Thymus (tissue), 11 donors: ENCODE results near the gene CARMIL1. TPM values are rescaled to one million over a fixed set of nuclear protein-coding genes. Genes with fewer than 3 reads are reported as not detected.

Experiments
- DNase-seq, 9 donors: peaks; one replicate each; pipeline ENCODE4 v3.0.0-alpha.2; 2013; ENCODE audit warnings: low spot score in 9 of 9, low read depth in 6 of 9, missing footprints in 1 of 9
- H3K27ac ChIP-seq, 2 donors: one replicate each; pipeline ENCODE4 v1.5.1; 2013; ENCODE audit warnings: control low read depth in 1 of 2, low read depth in 1 of 2, low read length in 1 of 2, mild to moderate bottlenecking in 1 of 2, moderate library complexity in 1 of 2
- H3K27me3 ChIP-seq, 2 donors: one replicate each; pipeline ENCODE4 v1.5.1; 2013; ENCODE audit warnings: low read length in 1 of 2; ENCODE audit not compliant: control insufficient read depth in 2 of 2, insufficient read depth in 1 of 2
- H3K36me3 ChIP-seq, 2 donors: one replicate each; pipeline ENCODE4 v1.5.1; 2013; ENCODE audit warnings: low read length in 1 of 2, mild to moderate bottlenecking in 1 of 2, moderate library complexity in 1 of 2; ENCODE audit not compliant: control insufficient read depth in 2 of 2, insufficient read depth in 2 of 2
- H3K4me1 ChIP-seq, 2 donors: one replicate each; pipeline ENCODE4 v1.5.1; 2013; ENCODE audit warnings: low read length in 2 of 2; ENCODE audit not compliant: control insufficient read depth in 2 of 2, insufficient read depth in 2 of 2
- H3K4me3 ChIP-seq, 2 donors: one replicate each; pipeline ENCODE4 v1.5.1; 2013; ENCODE audit warnings: low read length in 2 of 2, control low read depth in 1 of 2, mild to moderate bottlenecking in 1 of 2
- H3K9me3 ChIP-seq, 2 donors: one replicate each; pipeline ENCODE4 v1.5.1; 2013; ENCODE audit warnings: low read length in 1 of 2, mild to moderate bottlenecking in 1 of 2; ENCODE audit not compliant: control insufficient read depth in 2 of 2, insufficient read depth in 1 of 2
- WGBS: extraction: QIAGEN DNeasy Blood & Tissue Kit; methylation state at CpG from one replicate; pipeline ENCODE4 v1.1.7; 2013; 5-methylcytosine and 5-hydroxymethylcytosine counted together
- polyA plus RNA-seq: library from polyadenylated mRNA; stranded (reverse); fragments of 200-250 nt; gene quantifications from one replicate; pipeline ENCODE4 v1.2.3, GENCODE V29; 2013
- total RNA-seq: library from RNA; stranded (reverse); fragments of 120-200 nt; gene quantifications from one replicate; pipeline ENCODE4 v1.2.4, GENCODE V29; 2013
- donor health status: healthy.

The CARMIL1 gene
- total and polyA plus RNA-seq, 2 donors, result 17.4 to 29.9 TPM

DNA sequence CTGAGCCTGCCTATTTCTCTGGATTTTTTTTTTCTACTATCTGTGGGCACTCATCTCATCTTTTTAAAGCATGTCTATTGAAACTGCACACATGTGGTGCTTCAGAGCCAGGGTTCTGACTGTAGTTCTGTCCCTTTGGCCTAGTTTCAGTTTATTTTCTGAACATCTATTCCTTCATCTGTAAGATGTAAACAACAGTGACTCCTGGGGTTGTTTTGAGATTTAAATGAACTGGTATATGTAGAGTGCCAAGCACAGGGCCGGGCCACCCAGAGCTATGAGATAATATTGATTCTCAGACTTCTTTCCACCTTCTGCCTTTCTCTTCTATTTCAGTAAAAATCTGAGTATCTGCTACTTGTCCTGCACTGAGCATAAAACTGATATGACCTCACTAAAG, 185.1 kb downstream of the CARMIL1 start:
- no peak for DNase-seq
- peaks cover 0 to 10% of the 10 kb centered on the region in 2 donors for H3K36me3 ChIP-seq
- no peak overlapping the region for H3K4me3 ChIP-seq
- H3K4me1 ChIP-seq, result no peaks in the 10 kb centered on the region
- H3K9me3 ChIP-seq, result no peaks in the 10 kb centered on the region
- no peaks in the 10 kb centered on the region for H3K27me3 ChIP-seq
- 97% methylated on average over 1 of the region's 1 CpG for WGBS
- H3K27ac ChIP-seq, result no peak overlapping the region

DNA sequence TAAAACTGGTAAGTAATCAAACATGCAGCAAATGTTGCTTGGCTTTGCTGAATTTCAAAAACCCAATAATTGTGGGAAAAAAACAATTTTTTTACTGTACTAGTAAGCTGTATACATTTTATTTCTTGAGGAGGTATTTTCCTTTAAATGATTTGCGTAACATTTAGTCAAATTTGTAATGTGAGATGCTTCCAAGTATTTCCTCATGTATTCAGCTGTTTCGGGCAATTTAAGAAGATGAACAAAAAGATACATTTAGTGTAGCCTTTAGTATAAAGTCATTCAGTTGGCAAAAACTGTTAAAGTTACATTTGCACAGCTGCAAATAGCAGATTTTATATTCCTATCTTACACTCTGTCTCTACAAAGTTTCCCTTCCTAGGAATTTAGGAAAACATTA, 186.8 kb downstream of the CARMIL1 start:
- Histone ChIP-seq H3K36me3 (peaks cover 0 to 7% of the 10 kb centered on the region in 2 donors), H3K27ac (no peak overlapping the region), H3K4me1 (no peaks in the 10 kb centered on the region), H3K9me3 (no peaks in the 10 kb centered on the region), H3K27me3 (no peaks in the 10 kb centered on the region), H3K4me3 (no peak overlapping the region)
- WGBS, result 95% methylated on average over 2 of the region's 2 CpGs
- DNase-seq, result no peak

DNA sequence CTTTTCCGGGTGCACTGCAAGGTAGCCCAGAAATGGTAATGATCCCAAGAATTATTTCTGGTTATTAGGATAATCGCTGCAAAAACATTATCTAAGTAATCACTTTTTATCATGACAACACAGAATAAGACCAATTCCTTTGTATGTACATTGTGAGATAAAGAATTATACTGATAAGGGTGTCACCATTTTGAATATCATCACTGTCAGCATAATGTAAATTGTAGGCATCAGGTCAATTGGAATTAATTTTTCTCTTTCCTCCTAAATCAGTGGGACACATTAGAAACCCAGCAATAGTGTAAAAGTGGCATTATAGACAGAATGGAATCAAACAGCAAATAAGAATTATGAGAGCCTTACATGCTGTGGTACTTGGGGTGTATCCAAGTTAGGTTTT, 189.7 kb downstream of the CARMIL1 start:
- 98% methylated on average over 2 of the region's 2 CpGs for WGBS
- H3K4me1 ChIP-seq, result no peaks in the 10 kb centered on the region

DNA sequence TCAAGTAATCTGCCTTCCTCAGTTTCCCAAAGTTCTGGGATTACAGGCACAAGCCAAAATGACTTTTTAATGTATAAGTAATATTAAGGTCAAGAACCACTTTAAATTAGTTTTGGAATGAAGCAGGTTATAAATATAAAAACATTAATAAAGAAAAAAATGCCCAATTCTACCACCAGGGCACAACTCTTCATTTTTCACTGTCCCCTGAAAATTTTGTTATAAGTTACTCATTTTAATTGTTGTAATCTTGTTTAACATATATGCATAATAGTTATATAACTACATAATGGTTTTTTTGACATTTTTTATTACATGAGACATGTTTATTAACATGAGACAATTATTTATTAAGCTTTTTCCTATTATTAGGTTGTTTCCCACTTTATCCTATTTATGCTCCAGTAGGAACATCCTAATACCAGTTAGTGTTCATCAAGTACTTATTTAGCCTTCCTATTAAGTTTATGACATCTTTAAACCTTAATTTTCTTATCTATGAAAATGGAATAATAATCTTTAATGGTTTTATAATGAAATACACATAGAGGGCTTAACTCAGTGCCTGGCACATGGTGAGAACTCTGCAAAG, 190.7 kb downstream of the CARMIL1 start:
- H3K9me3 ChIP-seq, result no peaks in the 10 kb centered on the region
- no peaks in the 10 kb centered on the region for H3K4me1 ChIP-seq
- H3K27ac ChIP-seq, result no peak overlapping the region
- no peaks in the 10 kb centered on the region for H3K27me3 ChIP-seq
- H3K36me3 ChIP-seq, result peaks cover 6 to 15% of the 10 kb centered on the region in 2 donors
- DNase-seq, result no peak
- H3K4me3 ChIP-seq, result no peak overlapping the region

More for the DNA sequence above, 189.7 kb downstream of the CARMIL1 start:
- H3K36me3 ChIP-seq, result peaks cover 6 to 15% of the 10 kb centered on the region in 2 donors
- DNase-seq, result no peak
- no peak overlapping the region for H3K27ac ChIP-seq
- no peak overlapping the region for H3K4me3 ChIP-seq
- H3K9me3 ChIP-seq, result no peaks in the 10 kb centered on the region
- no peaks in the 10 kb centered on the region for H3K27me3 ChIP-seq

- DNase-seq, result no peak
- H3K9me3 ChIP-seq, result no peaks in the 10 kb centered on the region
- H3K4me3 ChIP-seq, result no peak overlapping the region
- no peak overlapping the region for H3K27ac ChIP-seq
- peaks cover 0 to 4% of the 10 kb centered on the region in 2 donors for H3K4me1 ChIP-seq
- peaks cover 6 to 19% of the 10 kb centered on the region in 2 donors for H3K36me3 ChIP-seq
- H3K27me3 ChIP-seq, result no peaks in the 10 kb centered on the region
- 97% methylated on average over 3 of the region's 3 CpGs for WGBS
These were observed 193.1 kb downstream of the CARMIL1 start for GRCh38 chr6:25472306-25472705.

DNA sequence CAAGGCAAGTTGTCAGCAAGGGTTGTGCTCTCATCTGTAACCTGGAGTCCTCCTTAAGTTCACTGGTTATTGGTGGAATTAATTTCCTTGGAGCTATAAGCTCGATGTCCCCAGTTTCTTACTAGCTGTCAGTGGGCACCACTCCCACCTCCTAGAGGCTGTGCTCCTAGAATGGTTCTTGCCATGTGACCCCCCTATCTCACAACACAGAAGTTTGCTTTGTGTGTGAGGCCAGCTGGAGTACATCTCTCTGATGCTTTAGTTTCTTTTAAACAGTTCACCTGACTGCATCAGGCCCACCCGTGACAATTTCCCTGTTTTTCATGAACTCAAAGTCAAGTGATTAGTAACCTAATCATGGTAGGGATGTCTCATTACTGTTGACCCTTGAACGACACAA, 193.7 kb downstream of the CARMIL1 start:
- no peak overlapping the region for H3K4me3 ChIP-seq

DNA sequence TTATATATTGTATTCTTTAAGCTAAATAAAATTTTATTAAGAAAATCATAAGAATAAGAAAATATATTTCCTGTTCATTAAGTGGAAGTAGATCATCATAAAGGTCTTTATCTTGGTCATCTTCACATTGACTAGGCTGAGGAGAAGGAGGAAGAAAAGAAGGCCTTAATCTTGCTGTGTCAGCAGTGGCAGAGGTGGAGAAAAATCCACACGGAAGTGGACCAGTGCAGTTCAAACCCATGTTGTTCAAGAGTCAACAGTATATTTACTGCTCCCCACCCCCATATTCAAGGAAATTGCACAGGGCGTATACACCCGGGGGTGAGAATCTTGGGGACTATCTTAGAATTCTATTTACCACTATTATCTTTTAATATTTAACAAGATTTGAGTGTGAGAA, 194.3 kb downstream of the CARMIL1 start:
- peaks cover 0 to 4% of the 10 kb centered on the region in 2 donors for H3K4me1 ChIP-seq

More for the DNA sequence above, 193.7 kb downstream of the CARMIL1 start:
- no peaks in the 10 kb centered on the region for H3K9me3 ChIP-seq
- 97% methylated on average over 3 of the region's 3 CpGs for WGBS
- no peak for DNase-seq
- H3K27ac ChIP-seq, result no peak overlapping the region
- no peaks in the 10 kb centered on the region for H3K27me3 ChIP-seq
- peaks cover 0 to 4% of the 10 kb centered on the region in 2 donors for H3K4me1 ChIP-seq
- H3K36me3 ChIP-seq, result peaks cover 6 to 20% of the 10 kb centered on the region in 2 donors

GRCh38 chr6:25476126-25476525, 197.0 kb downstream of the CARMIL1 start:
- H3K36me3 ChIP-seq, result peaks cover 6 to 17% of the 10 kb centered on the region in 2 donors
- DNase-seq, result no peak
- H3K9me3 ChIP-seq, result no peaks in the 10 kb centered on the region
- H3K27me3 ChIP-seq, result no peaks in the 10 kb centered on the region
- H3K4me1 ChIP-seq, result peaks cover 0 to 4% of the 10 kb centered on the region in 2 donors
- 97% methylated on average over 3 of the region's 3 CpGs for WGBS
- no peak overlapping the region for H3K27ac ChIP-seq
- no peak overlapping the region for H3K4me3 ChIP-seq

More for the DNA sequence above, 194.3 kb downstream of the CARMIL1 start:
- H3K27me3 ChIP-seq, result no peaks in the 10 kb centered on the region
- WGBS, result 94% methylated on average over 3 of the region's 3 CpGs
- no peak overlapping the region for H3K4me3 ChIP-seq
- DNase-seq, result no peak
- peaks cover 6 to 20% of the 10 kb centered on the region in 2 donors for H3K36me3 ChIP-seq
- H3K27ac ChIP-seq, result no peak overlapping the region
- H3K9me3 ChIP-seq, result no peaks in the 10 kb centered on the region

DNA sequence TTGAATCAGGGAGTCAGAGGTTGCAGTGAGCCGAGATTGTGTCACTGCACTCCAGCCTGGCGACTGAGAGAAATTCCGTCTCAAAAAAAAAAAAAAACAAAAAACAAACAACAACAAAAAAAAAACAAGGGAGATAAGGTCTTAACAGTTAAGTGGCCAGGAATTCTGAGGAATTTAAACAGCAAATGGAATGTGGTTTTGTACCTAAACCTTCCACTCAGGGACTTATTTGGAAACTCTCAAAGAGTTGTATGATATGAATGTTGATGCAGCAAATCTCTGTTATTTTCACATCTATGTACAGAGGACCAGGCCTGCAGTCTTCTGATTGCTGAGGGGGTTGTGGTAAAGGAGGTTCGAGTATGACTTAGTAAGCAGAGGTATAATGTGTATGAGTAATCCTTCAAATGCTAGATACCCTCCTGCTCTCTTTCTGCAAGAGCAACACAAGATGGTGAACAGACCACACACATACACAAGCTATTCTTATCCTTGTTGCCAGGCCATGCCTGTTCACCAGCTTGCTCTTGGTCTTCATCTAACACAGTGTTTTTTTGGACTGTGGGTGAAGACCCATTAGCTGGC, 197.9 kb downstream of the CARMIL1 start:
- H3K4me1 ChIP-seq, result peaks cover 0 to 4% of the 10 kb centered on the region in 2 donors
- DNase-seq, result no peak
- 94% methylated on average over 4 of the region's 4 CpGs for WGBS
- H3K36me3 ChIP-seq, result peaks cover 6 to 19% of the 10 kb centered on the region in 2 donors
- H3K27me3 ChIP-seq, result no peaks in the 10 kb centered on the region
- no peaks in the 10 kb centered on the region for H3K9me3 ChIP-seq
- H3K27ac ChIP-seq, result no peak overlapping the region
- H3K4me3 ChIP-seq, result no peak overlapping the region
